GM12891 (cell line): ENCODE measurements around the gene ABCC4.

Experiments
- DNase-seq: peaks from one replicate; pipeline ENCODE4 v3.0.0; 2011; ENCODE audit warnings: low spot score; ENCODE audit not compliant: insufficient read length
- FAIRE-seq: peaks from 2 replicates; lab custom pipeline; 2011; peaks lifted over from hg19 to GRCh38; lab: Jason Lieb, UNC
- PAX5 ChIP-seq: IDR thresholded peaks from 2 replicates; pipeline ENCODE4 v1.6.1; 2011; ENCODE audit warnings: low read length, moderate library complexity, mild to moderate bottlenecking; ENCODE audit not compliant: insufficient read depth, severe bottlenecking
- POLR2A ChIP-seq: IDR thresholded peaks from 2 replicates; pipeline ENCODE4 v1.6.1; 2011; ENCODE audit warnings: low read depth, low read length, control low read depth
- POLR2AphosphoS5 ChIP-seq: IDR thresholded peaks from 2 replicates; pipeline ENCODE4 v1.6.1; 2011; ENCODE audit warnings: low read depth, low read length, control low read depth
- POU2F2 ChIP-seq: IDR thresholded peaks from 2 replicates; pipeline ENCODE4 v1.6.1; 2011; ENCODE audit warnings: low read depth, mild to moderate bottlenecking, control low read depth, low read length, moderate library complexity
- SPI1 ChIP-seq: IDR thresholded peaks from 2 replicates; pipeline ENCODE4 v1.6.1; 2011; ENCODE audit warnings: low read depth, low read length, control low read depth
- TAF1 ChIP-seq: IDR thresholded peaks from 2 replicates; pipeline ENCODE4 v1.6.1; 2011; ENCODE audit warnings: low read depth, low read length, control low read depth

The ABCC4 gene

GRCh38 chr13:95083758-95084157 lies 217.5 kb downstream of the ABCC4 start:
- TF ChIP-seq POLR2A (no peak), POU2F2 (no peak), TAF1 (no peak), POLR2AphosphoS5 (no peak), PAX5 (no peak), SPI1 (no peak)
- no peak for FAIRE-seq

DNA sequence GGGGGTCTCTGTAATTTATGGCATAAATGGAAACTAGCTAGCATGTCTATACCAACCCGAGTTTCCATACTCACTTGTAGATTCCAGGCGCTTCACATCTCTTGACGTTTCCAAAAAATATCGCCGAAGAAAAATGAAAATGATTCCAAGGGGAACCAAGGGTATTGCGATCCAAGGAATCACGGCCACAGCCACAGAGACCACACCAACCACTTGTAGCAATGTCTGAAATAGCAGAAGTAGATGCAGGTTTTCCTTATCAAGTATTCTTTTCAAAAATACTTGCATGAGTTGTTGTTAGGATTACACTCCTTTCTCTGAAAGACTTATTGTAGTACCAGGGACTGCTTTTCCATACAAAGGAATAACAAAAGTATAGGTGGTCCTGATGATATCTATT lies 218.2 kb downstream of the ABCC4 start:
- DNase-seq, result no peak
- FAIRE-seq, result no peak
- TF ChIP-seq SPI1, result no peak
- TF ChIP-seq TAF1, result no peak
- no peak for TF ChIP-seq POLR2AphosphoS5
- TF ChIP-seq PAX5, result no peak
- TF ChIP-seq POU2F2, result no peak
- no peak for TF ChIP-seq POLR2A

More at GRCh38 chr13:95083758-95084157, 217.5 kb downstream of the ABCC4 start:
- DNase-seq, result no peak

DNA sequence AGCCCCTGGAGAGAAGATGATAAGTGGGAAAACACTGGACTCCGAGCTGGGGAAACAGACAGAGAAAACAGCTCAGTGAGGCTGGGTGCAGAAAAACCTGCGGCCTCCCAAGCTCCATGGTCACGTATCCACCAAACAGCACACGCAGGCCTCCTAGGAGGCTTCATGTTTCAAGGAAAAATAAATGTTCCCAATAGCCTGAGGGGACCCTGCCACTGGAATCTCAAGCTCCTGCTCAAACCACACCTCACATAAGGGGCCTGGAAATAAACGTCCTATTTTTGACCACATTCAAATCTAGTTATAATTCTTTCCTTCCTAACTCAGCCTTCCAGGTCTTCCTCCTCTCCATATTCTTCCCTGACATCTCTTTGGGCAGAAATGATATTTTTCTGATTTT lies 225.7 kb downstream of the ABCC4 start:
- TF ChIP-seq TAF1 (no peak), PAX5 (no peak), POU2F2 (no peak), POLR2A (no peak), SPI1 (no peak), POLR2AphosphoS5 (no peak)
- FAIRE-seq (no peak), DNase-seq (no peak)

- TF ChIP-seq POU2F2 (no peak), PAX5 (no peak), TAF1 (no peak), SPI1 (no peak), POLR2A (no peak), POLR2AphosphoS5 (no peak)
- no peak for FAIRE-seq
- DNase-seq, result no peak
Measured at GRCh38 chr13:95074820-95075219, 226.4 kb downstream of the ABCC4 start.

- FAIRE-seq (no peak), DNase-seq (no peak)
- TF ChIP-seq POLR2A, result no peak
- TF ChIP-seq PAX5, result no peak
Measured at GRCh38 chr13:95073747-95074311, 227.4 kb downstream of the ABCC4 start.

DNA sequence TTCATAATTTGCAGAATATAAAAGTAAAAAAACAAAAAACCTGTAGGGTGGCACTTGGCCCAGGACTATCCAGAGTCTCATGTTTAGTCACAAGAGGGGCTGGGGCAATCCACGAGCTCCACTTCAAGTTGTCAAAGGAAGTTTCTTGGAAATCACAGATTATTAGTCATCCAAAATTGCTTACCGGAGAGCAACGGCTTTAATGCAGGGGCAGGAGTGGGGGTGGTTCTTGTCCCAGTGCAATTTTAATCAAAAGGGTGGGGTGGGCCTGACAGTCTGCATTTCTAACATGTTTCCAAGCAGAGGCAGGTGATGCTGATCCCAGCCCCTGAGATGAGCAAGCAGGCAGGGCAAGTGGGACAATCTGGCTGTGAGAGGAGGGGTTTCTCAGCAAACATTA lies 233.9 kb downstream of the ABCC4 start:
- FAIRE-seq, result no peak
- no peak for TF ChIP-seq PAX5
- TF ChIP-seq TAF1, result no peak
- no peak for TF ChIP-seq SPI1
- TF ChIP-seq POLR2A, result no peak
- TF ChIP-seq POLR2AphosphoS5, result no peak
- no peak for TF ChIP-seq POU2F2
- no peak for DNase-seq

GRCh38 chr13:95060014-95060519 lies 241.2 kb downstream of the ABCC4 start:
- TF ChIP-seq TAF1, result no peak
- no peak for TF ChIP-seq POLR2AphosphoS5
- no peak for TF ChIP-seq PAX5
- TF ChIP-seq POU2F2, result no peak
- TF ChIP-seq SPI1, result no peak
- no peak for TF ChIP-seq POLR2A
- FAIRE-seq (no peak), DNase-seq (no peak)

DNA sequence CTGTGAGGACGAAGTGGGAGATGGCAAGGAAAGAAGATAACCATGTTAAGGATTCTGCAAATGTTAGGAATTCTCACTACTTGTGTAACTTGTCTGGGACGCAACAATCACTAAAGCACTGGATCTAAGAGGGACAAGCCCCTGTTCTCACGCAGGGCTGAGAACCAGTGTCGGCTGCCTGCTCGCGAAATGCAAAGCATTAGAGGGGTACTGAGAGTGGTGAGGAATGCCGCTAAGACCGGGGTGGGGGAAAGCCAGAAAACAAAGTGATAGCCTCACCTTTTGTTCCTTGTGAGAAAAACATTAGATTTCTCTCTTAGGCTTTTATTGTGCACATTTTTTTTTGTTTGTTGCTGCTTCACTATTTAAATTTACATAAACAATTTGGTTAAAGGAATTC lies 241.9 kb downstream of the ABCC4 start:
- FAIRE-seq, result no peak
- no peak for TF ChIP-seq POLR2AphosphoS5
- no peak for TF ChIP-seq POU2F2
- TF ChIP-seq SPI1, result no peak
- TF ChIP-seq PAX5, result no peak
- TF ChIP-seq POLR2A, result no peak
- no peak for TF ChIP-seq TAF1
- no peak for DNase-seq

DNA sequence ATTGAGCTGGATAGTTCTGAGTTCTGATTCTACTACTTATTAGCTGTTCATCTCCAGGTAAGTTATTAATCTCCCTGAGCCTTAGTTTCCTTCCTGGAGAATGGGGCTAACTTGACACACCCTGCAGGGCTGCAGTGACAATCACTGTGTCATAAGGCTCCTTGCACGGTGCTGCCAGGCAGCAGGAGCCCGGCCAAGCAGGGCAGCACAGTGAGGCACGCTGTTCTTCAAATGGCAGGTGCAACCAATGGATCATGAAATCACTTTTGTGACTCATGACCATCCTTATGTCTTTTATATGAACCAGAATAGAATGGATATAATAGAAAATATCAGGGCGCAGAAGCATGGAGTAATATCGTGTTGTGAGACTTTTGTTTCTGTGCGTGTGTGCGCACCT lies 242.6 kb downstream of the ABCC4 start:
- TF ChIP-seq POLR2AphosphoS5 (no peak), TAF1 (no peak), PAX5 (no peak), SPI1 (no peak), POU2F2 (no peak), POLR2A (no peak)
- FAIRE-seq (no peak), DNase-seq (no peak)

GRCh38 chr13:95056266-95056665 lies 245.0 kb downstream of the ABCC4 start:
- TF ChIP-seq POU2F2 (no peak), POLR2A (no peak), SPI1 (no peak), PAX5 (no peak), POLR2AphosphoS5 (no peak), TAF1 (no peak)
- DNase-seq, result no peak
- FAIRE-seq, result no peak

GRCh38 chr13:95050800-95051615 lies 250.2 kb downstream of the ABCC4 start:
- TF ChIP-seq TAF1 (no peak), SPI1 (no peak), POLR2A (no peak), PAX5 (no peak), POLR2AphosphoS5 (no peak), POU2F2 (no peak)
- FAIRE-seq (no peak), DNase-seq (no peak)
